GM08714 (cell line): Measurements from ENCODE around the gene RNF212B.
"Not testable (repeated sequence)": the region's sequence is repeated elsewhere in the genome, so short reads cannot be mapped to it uniquely, and the experiment has no call there.

Experiments used
- H3K4me3 ChIP-seq: fragments of 200-500 bp; sonication (Bioruptor generic); 2 replicates; pipeline ENCODE4 v1.5.1; 2014; ENCODE audit warnings: mild to moderate bottlenecking, low read length, inconsistent platforms
- ZNF274 ChIP-seq: IDR thresholded peaks from 2 replicates; pipeline ENCODE4 v1.6.1; 2012; ENCODE audit warnings: mild to moderate bottlenecking, low read depth, low read length

The RNF212B gene

GRCh38 chr14:23227566-23227965 is 10.2 kb upstream of the RNF212B start:
- no peak for TF ChIP-seq ZNF274

GRCh38 chr14:23228812-23229211 is 8.9 kb upstream of the RNF212B start:
- no peak for TF ChIP-seq ZNF274
- H3K4me3 ChIP-seq = no peak overlapping the region

More at GRCh38 chr14:23227566-23227965, 10.2 kb upstream of the RNF212B start:
- H3K4me3 ChIP-seq = no peak overlapping the region

GRCh38 chr14:23232241-23232808 is 5.4 kb upstream of the RNF212B start:
- H3K4me3 ChIP-seq = not testable (repeated sequence)

GRCh38 chr14:23240661-23241060 is 2.9 kb downstream of the RNF212B start:
- TF ChIP-seq ZNF274 = no peak
- no peak overlapping the region for H3K4me3 ChIP-seq

GRCh38 chr14:23241061-23241715 is 3.5 kb downstream of the RNF212B start:
- not testable (repeated sequence) for H3K4me3 ChIP-seq

GRCh38 chr14:23242076-23242475 is 4.3 kb downstream of the RNF212B start:
- no peak overlapping the region for H3K4me3 ChIP-seq
- no peak for TF ChIP-seq ZNF274

GRCh38 chr14:23243066-23243465 is 5.3 kb downstream of the RNF212B start:
- no peak overlapping the region for H3K4me3 ChIP-seq
- TF ChIP-seq ZNF274 = no peak

GRCh38 chr14:23245282-23245681 is 7.5 kb downstream of the RNF212B start:
- TF ChIP-seq ZNF274 = no peak
- H3K4me3 ChIP-seq = no peak overlapping the region

- no peak for TF ChIP-seq ZNF274
- no peak overlapping the region for H3K4me3 ChIP-seq
Observed at GRCh38 chr14:23248601-23249000, 10.9 kb downstream of the RNF212B start.

GRCh38 chr14:23249824-23250223 is 12.1 kb downstream of the RNF212B start:
- TF ChIP-seq ZNF274 = no peak
- H3K4me3 ChIP-seq = no peak overlapping the region

- no peak for TF ChIP-seq ZNF274
- H3K4me3 ChIP-seq = no peak overlapping the region
Observed at GRCh38 chr14:23252006-23252405, 14.3 kb downstream of the RNF212B start.

GRCh38 chr14:23252420-23253333 is 14.9 kb downstream of the RNF212B start:
- no peak for TF ChIP-seq ZNF274
- no peak overlapping the region for H3K4me3 ChIP-seq

- no peak for TF ChIP-seq ZNF274
- no peak overlapping the region for H3K4me3 ChIP-seq
Observed at GRCh38 chr14:23258256-23258655, 20.5 kb downstream of the RNF212B start.

- TF ChIP-seq ZNF274 = no peak
- no peak overlapping the region for H3K4me3 ChIP-seq
Observed at GRCh38 chr14:23259426-23259825, 21.7 kb downstream of the RNF212B start.

GRCh38 chr14:23260849-23261248 is 23.1 kb downstream of the RNF212B start:
- H3K4me3 ChIP-seq = not testable (repeated sequence)
